Measurements from ENCODE around the gene FCHSD2.
A peak's percentile ranks its signal among the peaks of the same experiment; 100 is the strongest.
"Not testable (repeated sequence)": the region's sequence is repeated elsewhere in the genome, so short reads cannot be mapped to it uniquely, and the experiment has no call there.

The FCHSD2 gene

DNA sequence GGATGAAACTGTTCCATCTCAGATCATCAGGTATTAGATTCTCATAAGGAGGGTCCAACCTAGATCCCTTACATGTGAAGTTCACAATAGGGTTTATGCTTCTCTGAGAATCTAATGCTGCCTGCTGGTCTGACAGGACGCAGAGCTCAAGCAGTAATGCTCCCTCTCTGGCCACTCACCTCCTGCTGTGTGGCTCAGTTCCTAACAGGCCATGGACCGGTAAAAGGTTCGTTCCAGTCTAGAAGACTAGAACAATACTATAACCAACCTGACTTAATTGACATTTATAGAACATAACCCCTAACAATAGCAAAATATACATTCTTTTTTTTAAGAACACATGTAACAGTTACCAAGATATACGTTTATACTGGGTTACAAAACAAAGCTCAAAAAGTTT is 282.1 kb downstream of the FCHSD2 start:
- no peak for DNase-seq

DNA sequence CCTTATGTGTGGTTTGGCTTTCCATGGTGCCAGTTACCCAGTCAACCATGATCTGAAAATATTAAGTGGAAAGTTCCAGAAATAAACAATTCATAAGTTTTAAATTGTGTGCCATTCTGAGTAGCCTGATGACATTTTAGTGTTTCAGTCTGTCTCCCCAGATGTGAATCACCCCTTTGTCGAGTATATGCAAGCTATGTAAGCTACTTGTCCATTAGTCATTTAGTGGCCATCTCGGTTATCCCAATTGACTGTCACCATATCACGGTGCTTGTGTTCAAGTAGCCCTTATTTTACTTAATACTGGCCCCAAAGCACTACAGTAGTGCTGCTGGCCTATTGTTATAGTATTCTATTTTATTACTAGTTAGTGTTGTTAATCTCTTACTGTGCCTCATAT is 283.0 kb downstream of the FCHSD2 start:
- no peak for DNase-seq

DNA sequence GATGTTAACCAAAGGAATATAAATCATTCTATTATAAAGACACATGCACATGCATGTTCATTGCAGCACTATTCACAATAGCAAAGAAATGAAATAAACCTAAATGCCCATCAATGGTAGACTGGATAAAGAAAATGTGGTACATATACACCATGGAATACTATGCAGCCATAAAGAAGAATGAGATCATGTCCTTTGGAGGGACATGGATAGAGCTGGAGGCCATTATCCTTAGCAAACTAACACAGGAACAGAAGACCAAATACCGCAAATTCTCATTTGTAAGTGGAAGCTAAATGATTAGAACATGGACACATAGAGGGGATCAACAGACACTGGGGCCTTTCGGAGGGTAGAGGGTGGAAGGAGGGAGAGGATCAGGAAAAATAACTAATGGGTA is 283.9 kb downstream of the FCHSD2 start:
- DNase-seq: not testable (repeated sequence)

DNA sequence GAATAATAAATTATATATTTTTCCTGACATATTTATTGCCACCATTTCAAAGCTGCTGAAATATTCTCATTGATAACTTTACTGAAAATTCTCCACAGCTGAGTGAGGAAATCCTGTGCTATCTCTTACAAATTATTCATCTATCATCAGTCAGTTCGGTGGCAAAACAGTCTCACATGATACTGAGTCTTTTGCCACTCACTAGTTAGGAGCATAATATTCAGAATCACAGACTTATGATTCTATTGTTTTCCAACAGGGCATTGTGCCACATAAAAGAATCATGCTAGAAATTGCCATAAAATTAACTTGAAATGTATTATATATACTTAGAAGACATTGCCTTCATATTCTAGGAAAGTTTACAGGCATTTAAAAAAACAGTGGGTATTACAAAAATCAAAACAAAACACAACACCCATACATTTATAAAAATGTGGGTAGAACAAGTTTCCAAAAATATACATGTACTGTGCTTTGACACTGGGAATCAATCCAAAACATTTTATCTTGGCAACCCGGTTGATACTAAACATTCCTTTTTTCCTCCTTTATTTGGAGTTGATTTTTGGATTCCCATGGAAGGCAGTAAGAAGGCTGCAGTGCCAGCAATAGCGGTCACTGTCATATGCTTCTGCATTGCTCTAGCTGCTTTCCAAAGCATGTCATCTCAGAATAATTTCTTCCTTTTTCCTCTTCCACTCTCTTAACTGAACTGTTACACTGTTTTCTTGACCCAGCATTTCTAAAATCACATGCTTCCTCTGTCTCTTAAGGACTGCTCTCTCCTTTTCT is 285.4 kb downstream of the FCHSD2 start:
- no peak for DNase-seq

DNA sequence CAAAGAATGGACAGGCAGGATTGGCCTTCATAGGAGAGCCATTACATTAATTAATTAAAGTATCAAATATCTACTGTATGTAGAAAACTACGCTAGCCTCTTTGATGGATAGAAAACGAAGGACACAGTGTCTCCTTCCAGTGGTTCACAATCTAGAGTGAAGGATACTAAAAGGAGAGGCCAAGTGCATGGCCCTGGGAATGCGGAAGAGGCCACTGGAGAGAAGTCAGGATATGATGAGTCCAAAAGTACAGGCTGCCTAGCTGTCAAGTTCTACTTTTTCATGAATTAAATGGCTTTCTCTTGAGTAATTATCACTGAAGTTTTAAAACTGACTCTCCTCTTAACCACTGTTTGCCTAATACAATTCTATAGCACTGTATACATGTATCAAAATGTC is 286.1 kb downstream of the FCHSD2 start:
- DNase-seq: no peak

DNA sequence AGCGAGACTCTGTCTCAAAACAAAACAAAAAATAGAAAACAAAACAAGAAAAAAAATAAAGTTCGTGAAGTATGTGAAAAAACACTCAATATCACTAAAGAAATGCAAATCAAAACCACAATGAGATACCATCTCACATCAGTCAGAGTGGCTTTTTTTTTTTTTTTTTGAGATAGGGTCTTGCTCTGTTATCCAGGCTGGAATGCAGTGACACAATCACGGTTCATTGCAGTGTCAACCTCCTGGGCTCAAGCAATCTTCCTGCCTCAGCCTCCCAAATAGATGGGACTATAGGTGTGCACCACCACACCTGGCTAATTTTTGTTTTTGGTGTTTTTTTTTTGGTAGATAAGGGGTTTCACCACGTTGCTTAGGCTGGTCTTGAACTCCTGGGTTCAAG is 290.4 kb downstream of the FCHSD2 start:
- no peak for DNase-seq

DNA sequence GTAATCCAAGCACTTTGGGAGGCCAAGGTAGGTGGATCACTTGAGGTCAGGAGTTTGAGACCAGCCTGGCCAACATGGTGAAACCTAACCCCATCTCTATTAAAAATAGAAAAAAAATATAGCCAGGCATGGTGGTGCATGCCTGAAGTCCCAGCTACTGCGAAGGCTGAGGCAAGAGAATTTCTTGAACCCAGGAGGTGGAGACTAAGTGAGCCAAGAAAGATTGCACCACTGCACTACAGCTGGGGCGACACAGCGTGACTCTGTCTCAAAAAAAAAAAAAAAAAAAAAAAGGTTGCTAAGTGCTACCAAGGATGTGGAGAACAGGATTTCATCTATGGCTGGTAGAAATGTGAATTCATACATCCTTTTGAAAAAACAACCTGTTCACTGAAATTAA is 291.3 kb downstream of the FCHSD2 start:
- DNase-seq: no peak

DNA sequence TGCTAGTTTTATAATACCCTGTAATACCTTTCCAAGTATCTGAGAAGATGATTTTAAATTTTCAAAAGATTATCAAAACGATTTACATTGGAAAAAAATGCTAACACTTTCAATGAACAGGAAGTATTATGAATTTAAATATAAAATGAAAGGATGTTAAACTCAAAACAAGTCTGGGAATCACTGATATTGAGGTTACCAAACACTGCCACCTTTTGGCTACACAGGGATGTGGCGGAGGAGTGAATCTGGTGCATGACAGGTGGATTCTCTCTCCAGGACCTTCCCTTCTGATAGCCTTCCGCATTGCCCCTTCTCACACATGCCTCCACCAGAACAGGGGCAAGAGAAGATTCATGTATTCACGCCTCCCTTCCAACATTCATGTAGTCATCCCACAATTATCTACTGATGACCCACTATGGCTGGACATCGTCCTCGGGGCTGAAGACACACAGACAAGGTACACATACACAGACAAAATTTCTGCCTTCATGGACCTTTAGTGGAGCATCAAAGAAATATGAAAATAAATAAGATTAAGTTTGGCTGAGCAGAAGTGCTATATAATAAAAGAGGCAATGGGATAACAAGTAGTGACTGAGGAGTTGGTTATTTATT is 293.2 kb downstream of the FCHSD2 start:
- DNase-seq: peak; percentile 90

DNA sequence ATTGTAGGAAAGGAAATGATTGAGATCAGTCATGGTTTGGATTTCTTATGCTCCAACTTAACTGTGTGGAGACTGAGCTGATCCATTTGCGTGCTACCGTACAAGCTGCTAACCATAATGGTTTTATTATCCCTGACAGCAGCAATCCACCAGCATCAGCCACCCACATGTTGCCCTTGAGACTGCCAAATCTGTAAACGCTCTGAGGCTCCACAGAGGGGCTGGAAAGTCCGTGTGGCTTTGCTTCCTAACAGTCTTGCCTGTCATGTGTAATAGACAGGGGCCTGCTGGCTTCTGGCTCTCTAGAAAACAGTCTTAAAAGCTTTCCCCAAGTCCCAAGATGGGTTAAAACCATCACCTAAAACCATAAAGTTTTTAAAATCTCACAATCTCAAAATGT is 297.8 kb downstream of the FCHSD2 start:
- no peak for DNase-seq

DNA sequence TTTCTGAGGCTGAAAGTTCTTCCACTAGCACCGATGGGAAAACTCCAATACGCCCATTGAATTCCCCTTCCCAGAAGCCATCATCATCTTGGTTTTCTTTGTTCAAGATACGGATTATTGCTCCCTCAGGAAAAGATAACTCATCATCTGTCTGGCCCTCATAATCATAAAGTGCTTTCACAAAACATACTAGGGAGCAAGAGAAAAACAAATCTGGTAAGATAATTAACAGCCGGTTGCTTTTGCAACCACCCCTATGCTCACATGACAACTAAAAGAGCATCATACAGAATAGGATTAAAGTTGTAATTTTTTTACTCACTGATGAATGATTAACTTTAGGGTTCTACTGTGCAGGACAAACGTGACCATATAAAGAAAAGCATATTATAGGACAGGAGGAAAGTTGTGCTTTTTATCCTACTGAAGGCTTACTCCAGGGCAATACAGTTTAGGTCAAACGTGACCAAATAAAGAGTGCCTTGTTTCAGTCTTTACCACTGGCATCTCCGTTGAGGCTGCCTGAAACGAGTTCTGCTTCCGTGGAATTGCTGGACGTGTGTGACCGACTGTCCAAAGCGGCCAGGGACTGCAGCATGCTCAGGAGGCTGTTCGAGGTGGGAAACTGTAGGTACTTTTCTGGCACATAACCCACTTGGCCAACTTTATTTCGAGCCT is 299.3 kb downstream of the FCHSD2 start:
- no peak for DNase-seq

DNA sequence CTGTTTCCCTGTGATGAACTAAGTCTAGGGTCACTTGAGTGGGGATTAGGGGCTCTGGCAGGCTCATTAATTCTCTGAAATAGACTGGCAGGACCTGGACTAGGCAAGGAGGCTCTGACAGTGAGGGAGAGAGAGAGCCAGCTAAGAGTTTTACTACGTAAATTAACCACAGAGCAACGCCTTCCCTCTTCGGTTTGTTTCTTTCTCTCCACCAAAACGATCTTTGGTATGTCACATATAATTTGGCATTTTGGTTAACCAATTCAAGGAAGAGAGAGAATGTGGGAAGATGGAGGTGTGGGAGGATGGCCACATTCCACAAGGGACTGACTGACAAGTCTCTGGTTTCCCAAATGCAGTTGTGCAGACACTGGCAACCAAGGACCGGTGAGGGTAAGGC is 300.0 kb downstream of the FCHSD2 start:
- DNase-seq: no peak

DNA sequence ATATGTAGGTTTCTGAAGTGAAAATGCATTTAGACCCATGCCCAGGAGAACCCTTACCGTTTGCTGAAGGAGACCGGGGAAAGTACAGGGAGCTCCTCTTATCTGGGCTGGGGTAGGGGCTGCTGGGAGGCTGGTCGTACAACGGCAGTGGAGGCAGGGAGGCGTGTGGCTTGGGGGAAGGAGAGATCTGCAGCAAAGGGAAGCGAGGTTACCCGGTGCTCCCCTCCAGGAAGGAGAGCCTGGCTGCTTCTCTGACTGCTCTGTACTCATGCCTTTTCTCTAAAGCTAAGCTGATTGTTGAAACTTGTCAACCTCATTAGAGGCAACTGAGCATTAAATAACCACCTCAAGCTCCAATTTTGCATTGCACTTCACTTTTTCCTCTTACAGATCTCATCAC is 300.7 kb downstream of the FCHSD2 start:
- DNase-seq: no peak

DNA sequence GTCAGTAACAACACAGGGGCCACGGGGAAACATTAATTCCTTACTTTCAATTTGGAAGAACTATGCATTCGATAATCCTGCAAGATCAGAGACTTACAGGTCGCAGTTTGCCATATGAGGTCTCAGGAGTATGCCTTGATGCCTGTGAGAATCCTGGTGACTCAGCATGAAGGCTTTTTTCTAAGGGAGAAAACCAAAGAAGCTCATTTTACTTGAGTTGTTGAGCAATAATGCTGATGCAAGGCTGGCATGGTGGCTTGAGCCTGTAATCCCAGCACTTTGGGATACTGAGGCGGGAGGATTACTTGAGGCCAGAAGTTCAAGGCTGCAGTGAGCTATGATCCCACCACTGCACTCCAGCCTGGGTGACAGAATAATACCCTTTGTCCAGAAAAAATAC is 301.3 kb downstream of the FCHSD2 start:
- DNase-seq: peak; percentile 72

DNA sequence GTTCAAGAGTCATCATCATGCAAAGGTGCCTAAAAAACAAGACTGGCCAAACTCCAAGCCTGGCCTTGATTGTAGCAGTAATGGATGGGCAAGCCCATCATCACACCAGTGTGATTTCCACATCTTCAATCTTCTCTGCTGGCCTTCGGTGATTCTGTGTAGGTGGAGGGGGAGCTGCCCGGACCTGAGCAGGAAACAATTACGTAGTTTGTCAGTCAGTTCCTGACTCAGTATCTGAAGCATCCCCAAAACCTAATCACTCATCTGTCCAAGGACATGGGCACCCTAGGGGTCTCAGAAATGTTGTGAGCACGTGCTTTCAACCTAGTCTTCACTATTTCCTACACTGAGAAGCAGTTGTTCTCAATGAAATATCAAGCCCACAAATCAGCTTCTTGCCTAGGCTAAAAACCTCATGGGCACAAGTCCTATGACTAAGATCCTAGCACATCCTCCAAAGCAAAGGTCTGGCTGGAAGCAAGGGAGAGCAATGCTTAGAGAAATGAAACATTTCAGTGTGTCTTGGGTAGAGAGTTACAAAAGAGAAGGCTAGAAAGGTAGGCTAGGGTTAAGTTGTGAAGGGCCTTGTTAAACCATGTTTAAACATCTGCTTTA is 303.3 kb downstream of the FCHSD2 start:
- DNase-seq: no peak

DNA sequence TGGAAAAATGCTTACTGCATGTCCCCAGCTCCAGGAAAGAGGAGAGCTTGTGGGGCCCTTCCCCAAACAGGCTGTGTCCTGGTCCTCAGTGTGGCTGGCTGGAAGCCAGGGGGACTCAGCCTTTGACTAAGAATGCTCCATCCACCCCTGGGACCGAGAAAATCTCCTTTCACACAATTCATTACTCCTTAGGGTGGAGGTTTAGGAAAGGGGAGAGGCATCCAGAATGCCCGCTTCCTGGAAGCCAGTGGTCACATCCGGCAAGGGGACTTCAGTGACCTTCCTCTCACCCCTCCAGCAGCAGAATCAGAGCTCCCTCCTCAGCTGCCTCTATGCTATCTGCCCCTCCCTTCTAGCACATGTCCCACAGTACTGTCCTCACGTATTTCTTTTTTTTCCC is 306.0 kb downstream of the FCHSD2 start:
- peak; percentile 43 for DNase-seq

DNA sequence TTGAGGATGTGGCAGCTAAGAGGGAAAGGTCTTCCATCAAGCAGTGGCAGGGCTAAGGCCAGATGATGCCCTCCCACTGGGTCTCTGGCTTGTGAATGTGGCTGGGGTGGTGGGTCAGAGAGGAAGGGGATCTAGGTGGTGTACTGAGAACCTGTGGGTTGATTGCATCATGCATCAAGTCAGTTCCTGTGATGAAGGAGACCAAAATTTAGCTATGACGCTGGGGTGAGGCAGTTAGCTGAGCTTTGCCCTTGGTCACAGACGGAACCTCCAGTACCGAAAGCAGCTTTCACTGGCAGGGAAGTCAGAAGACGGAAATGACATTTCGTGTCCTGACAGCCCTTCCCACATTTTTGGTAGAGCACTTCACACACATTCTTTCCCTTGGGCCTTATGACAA is 307.2 kb downstream of the FCHSD2 start:
- DNase-seq: no peak

DNA sequence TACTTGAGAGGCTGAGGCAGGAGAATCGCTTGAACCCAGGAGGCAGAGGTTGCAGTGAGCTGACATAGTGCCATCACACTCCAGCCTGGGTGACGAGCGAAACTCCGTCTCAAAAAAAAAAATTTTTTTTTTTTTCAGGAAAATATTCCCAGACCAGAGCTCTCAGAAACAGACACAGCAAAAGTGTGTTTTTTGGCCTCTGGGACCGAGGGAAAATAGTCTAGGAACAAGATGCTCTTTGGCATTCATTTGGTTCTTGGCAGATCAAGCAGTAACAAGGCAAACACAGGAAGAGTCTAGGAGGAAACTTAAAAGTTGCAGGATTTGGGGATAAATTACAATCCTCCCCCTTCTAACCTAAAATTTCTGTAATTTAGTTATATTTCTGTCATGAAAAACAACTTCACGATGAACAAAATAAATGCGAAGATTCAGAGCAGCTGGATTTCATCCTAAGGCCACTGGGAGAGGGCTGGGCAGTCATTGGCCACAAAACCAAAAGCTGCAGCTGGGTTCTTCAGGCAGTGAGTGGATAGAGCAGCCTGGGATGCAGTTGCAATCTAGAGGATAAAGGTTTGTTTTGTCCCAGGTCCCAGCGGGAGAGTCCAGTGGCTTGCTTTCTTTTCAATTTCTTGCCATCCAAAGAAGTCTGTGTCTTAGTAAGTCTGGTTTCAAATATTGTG is 308.2 kb downstream of the FCHSD2 start:
- DNase-seq: no peak

DNA sequence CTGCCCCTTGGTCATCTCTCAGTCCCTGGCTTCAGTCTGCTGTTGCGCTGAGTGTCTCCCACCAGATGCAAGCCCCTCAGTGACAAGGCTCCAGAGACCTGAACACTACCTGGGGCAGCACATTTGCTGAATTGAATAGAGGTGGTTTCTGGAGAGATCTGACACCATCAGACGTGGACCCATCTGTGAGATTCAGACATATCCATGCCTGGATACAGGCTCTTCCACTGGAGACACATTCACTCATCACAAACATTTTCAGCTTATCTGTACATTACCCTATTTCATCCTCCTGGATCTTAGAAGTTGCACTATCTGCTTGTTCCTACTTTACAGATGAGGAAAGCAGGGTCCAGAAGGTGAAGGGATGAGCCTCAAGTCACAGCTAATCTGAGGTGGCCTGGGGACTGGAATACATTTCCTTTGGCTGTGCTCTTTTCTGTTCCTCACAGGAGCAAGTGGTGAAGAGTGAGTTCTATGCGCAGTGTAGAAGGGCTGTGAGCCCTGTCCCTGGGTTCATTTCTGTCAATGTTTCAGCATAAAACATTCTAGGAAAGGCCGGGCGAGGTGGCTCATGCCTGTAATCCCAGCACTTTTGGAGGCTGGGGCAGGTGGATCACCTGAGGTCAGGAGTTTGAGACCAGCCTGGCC is 308.9 kb downstream of the FCHSD2 start:
- no peak for DNase-seq

DNA sequence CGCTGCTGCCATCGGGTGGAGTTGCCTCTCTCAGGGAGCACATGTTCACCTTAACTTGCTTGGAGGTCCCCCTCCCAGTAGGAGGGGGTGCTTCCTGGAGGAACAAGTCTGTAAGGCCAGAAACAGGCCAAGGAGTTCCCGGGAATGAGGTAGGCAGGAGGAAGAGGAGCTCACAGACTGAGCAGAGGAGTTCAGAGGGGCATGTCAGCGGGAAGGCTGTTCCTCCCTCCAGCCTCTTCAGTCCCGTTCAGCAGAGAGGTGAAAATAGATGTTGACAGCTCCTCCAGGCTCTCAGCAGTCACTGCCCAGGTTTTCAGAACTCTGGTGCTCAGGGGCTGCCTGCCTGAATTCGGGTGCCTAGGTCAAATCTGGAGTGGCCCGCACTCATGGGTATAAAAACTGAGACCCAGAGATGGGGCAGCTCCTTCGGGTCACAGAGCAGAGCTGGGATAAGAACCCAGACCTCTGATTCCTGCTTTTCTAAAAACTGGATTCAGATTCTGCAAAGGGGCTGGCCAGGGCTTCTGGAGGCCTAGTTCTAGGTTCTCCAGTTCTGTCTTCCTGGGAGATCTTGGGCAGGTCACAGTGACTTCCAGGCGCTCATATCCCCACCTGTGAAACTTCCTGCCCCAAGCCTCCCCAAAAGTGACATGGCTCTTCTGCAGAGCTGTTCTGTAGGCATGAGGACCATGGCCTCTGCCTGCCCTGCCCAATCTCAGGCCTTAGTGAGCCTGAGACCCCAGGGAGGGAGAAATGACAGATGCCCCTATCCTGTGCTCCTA is 309.6 kb downstream of the FCHSD2 start:
- no peak for DNase-seq

DNA sequence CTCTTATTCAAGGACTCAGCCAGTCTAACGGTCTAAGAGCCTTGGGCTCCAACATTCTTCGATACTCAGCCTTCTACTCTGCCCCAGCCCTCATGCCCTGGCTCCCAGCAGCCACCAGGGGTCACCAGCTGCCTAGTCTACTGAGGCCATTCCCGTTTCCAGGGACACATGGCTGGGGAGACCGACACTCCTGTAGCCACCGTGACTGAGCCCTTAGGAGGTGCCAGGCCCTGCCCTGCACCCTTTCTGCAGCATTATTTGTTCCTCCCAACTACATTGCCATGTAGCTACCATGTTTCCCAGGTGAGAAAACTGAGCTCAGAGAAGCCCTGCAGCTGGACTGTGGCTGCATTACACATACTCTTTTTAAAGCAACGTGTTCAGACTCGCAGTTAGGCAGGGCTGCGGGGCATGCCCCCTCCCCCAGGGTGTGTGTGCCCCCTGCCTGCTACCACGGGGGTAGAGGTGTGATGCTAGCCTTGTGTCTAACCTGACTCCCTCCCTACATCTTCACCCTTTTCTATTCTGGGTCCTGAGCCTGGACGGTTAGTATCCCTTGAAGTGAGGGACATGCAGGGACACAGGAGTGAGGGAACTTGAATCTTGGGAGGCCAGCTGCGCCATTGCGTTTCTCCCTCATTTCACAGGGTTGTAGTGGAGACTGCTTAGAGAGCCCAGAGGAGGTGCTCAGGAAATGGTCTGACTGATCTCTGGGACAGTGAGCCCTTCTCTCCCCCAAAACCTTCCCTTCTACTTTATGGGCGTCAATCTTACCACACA is 310.4 kb downstream of the FCHSD2 start:
- peak; percentile 96 for DNase-seq

Data from OCI-M1 (cell line).